ENCODE data around the gene GGT6. TPM values are rescaled to one million over a fixed set of nuclear protein-coding genes. Genes with fewer than 3 reads are reported as not detected.

GGT6 gene
- total RNA-seq, 1 experiment from 2014 or later: 3.7 TPM

- H3K4me1 ChIP-seq (replicated peaks; ENCODE audit: insufficient read depth): no peaks in the 10 kb centered on the region
- no peaks in the 10 kb centered on the region for H3K9me2 ChIP-seq (ENCODE audit: insufficient read depth)
- intact Hi-C loops (cut with micrococcal nuclease; ENCODE audit: unreplicated experiment): no loop called here
- no peaks in the 10 kb centered on the region for H3F3A ChIP-seq (ENCODE audit: insufficient read depth, low read depth)
- H3K4me3 ChIP-seq: no peak overlapping the region
- peaks cover 54% of the 10 kb centered on the region for H3K27me3 ChIP-seq (ENCODE audit: insufficient read depth, low read depth)
- no TSS peak for BruUV-seq (replicated peaks)
- ChIA-PET POLR2A (ENCODE audit: unreplicated experiment) (no interaction called here), CTCF (no interaction called here)
- no peaks in the 10 kb centered on the region for H3K36me3 ChIP-seq (ENCODE audit: low read depth)
- DNase-seq: no peak
- H3K9me3 ChIP-seq (ENCODE audit: insufficient read depth, low read depth): no peaks in the 10 kb centered on the region
- H2AFZ ChIP-seq: no peak overlapping the region
- TF ChIP-seq CTCF (conservative IDR thresholded peaks at IDR 0.05) (no peak), EZH2 (IDR thresholded peaks at IDR 0.05; ENCODE audit: low read depth) (no peak)
- no peaks in the 10 kb centered on the region for H3K79me2 ChIP-seq (ENCODE audit: low read depth)
- no peak overlapping the region for H3K4me2 ChIP-seq
- H4K20me1 ChIP-seq (ENCODE audit: insufficient read depth): no peaks in the 10 kb centered on the region; the same call in 1 of the 2 replicates
- no peak overlapping the region for H3K27ac ChIP-seq
Observed at GRCh38 chr17:4583206-4583605, 22.8 kb upstream of the GGT6 start.

DNA sequence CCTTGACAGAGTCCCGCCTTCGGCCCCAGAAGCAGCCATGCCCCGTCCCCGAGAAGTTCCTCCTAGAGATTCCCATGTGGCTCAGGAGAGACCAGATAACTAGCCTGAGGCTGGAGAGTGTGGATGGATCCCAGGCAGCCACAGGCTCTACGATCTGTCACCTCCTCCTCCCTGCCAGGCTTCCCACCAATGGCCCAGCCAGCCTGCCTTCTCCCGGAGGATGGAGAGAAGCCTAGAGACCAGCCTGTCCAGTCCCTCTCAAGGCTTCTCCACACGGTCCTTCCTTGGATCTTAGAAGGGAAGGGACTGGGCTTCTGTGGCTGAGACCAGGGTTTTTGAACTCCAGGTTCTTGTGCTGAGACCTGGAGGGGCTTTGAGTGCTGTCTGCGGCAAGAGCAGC is 22.3 kb upstream of the GGT6 start:
- no peak for DNase-seq
- intact Hi-C loops (cut with micrococcal nuclease; ENCODE audit: unreplicated experiment): no loop called here
- H3K9me2 ChIP-seq (ENCODE audit: insufficient read depth): no peaks in the 10 kb centered on the region
- no peak overlapping the region for H3K27ac ChIP-seq
- no peaks in the 10 kb centered on the region for H3K9me3 ChIP-seq (ENCODE audit: insufficient read depth, low read depth)
- TF ChIP-seq CTCF (conservative IDR thresholded peaks at IDR 0.05) (no peak), EZH2 (IDR thresholded peaks at IDR 0.05; ENCODE audit: low read depth) (no peak)
- no peaks in the 10 kb centered on the region for H3K4me1 ChIP-seq (replicated peaks; ENCODE audit: insufficient read depth)
- H3K27me3 ChIP-seq (ENCODE audit: insufficient read depth, low read depth): peaks cover 50% of the 10 kb centered on the region
- CTCF ChIA-PET: no interaction called here
- H2AFZ ChIP-seq: no peak overlapping the region
- no TSS peak for BruUV-seq (replicated peaks)
- H3K4me2 ChIP-seq: no peak overlapping the region
- POLR2A ChIA-PET (ENCODE audit: unreplicated experiment): no interaction called here
- H3K36me3 ChIP-seq (ENCODE audit: low read depth): no peaks in the 10 kb centered on the region
- H3K79me2 ChIP-seq (ENCODE audit: low read depth): no peaks in the 10 kb centered on the region
- H3K4me3 ChIP-seq: no peak overlapping the region
- no peaks in the 10 kb centered on the region; the same call in 1 of the 2 replicates for H4K20me1 ChIP-seq (ENCODE audit: insufficient read depth)
- no peaks in the 10 kb centered on the region for H3F3A ChIP-seq (ENCODE audit: insufficient read depth, low read depth)

DNA sequence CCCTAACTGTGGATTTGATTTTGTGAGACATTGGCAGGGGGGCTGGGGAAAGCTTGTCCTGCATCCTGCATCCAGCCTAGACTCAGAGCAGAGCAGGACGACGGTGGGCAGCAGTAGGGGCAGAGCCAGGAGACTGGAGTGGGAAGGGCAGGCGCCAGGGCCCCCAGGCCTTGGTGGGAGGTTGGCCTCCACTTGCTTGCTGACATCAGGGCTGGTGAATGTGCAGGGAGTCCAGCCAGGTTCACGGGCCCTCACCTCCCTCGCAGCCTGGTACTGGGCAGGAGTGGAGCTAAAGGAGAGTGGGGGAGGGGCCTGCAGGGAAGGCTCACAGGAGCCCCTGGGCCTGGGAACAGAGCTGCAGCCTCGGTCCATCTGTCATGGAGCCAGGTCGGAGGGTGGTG is 21.7 kb upstream of the GGT6 start:
- H3F3A ChIP-seq (ENCODE audit: insufficient read depth, low read depth): no peaks in the 10 kb centered on the region
- POLR2A ChIA-PET (ENCODE audit: unreplicated experiment): no interaction called here
- H3K9me2 ChIP-seq (ENCODE audit: insufficient read depth): no peaks in the 10 kb centered on the region
- no peaks in the 10 kb centered on the region for H3K36me3 ChIP-seq (ENCODE audit: low read depth)
- H3K27me3 ChIP-seq (ENCODE audit: insufficient read depth, low read depth): peaks cover 44% of the 10 kb centered on the region
- H3K4me2 ChIP-seq: no peak overlapping the region
- H3K9me3 ChIP-seq (ENCODE audit: insufficient read depth, low read depth): no peaks in the 10 kb centered on the region
- no peaks in the 10 kb centered on the region for H3K79me2 ChIP-seq (ENCODE audit: low read depth)
- no peak overlapping the region for H3K27ac ChIP-seq
- DNase-seq: no peak
- H3K4me3 ChIP-seq: no peak overlapping the region
- no peaks in the 10 kb centered on the region for H3K4me1 ChIP-seq (replicated peaks; ENCODE audit: insufficient read depth)
- H4K20me1 ChIP-seq (ENCODE audit: insufficient read depth): no peaks in the 10 kb centered on the region; the same call in 1 of the 2 replicates
- no TSS peak for BruUV-seq (replicated peaks)
- intact Hi-C loops (cut with micrococcal nuclease; ENCODE audit: unreplicated experiment): no loop called here
- no peak for TF ChIP-seq EZH2 (IDR thresholded peaks at IDR 0.05; ENCODE audit: low read depth)
- TF ChIP-seq CTCF (conservative IDR thresholded peaks at IDR 0.05): no peak
- H2AFZ ChIP-seq: no peak overlapping the region
- CTCF ChIA-PET: no interaction called here
